HCEC 1CT (cell line): ENCODE measurements around the gene NUCB1.
"Not testable (repeated sequence)": the region's sequence is repeated elsewhere in the genome, so short reads cannot be mapped to it uniquely, and the experiment has no call there.

Experiments used
- DNase-seq: peaks from one replicate; pipeline ENCODE4 v3.0.0-alpha.2; 2017

Gene NUCB1

DNA sequence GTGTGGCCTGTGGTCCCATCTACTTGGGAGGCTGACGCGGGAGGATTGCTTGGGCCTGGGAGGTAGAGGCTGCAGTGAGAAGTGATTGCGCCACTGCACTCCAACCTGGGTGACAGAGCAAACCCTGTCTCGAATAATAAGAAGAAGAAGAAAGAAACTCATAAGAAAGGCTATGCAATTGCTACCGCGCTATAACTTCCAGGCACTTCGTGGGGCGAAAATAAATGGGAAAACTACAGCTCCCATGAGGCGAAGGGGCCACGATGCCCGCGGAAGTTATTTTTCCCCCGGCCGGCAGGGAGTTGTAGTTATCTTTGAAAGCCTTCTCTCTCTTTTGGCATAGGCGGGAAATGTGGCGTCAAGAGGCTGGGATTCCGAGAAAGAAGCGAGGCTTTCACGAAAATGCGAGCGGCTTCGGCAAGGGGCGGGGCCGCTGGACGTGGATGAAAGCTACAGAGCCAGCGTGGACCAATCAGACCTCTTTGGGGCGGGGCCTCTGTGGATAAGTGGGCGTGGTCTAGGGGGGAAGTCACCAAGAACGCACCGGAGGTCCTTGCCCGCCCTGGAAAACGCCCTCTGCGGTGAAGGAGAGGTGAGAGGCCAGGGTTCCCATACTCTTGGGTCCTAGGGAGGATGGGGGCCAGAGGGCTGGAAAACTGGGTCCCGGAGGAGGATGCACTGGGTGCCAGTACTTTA, at the start of gene NUCB1:
NUCB1 (plus strand) TSS at position 532 of the 696 bp plus-strand sequence. CDS start 485 bp downstream, outside the sequence.
- peak; percentile 96 for DNase-seq

DNA sequence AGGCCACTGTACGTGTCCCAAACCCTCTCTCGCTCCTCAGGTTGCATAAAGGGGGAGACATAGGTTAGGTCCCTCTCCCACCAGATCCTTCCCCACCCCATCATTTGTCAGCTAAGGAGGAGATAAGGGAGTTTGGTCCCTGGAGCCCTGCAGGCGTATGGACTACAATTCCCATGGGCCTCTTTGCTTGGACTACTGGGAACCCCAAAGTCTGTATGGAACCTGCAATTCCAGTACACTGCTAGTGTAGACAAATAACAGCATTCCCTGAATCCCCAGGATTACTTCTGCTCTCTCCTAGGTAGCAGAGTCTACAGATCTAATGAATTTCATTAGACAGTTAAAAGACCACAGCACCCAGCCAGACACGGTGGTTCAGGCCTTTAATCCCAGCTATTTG, 47.8 kb upstream of the NUCB1 start:
- DNase-seq: no peak

DNA sequence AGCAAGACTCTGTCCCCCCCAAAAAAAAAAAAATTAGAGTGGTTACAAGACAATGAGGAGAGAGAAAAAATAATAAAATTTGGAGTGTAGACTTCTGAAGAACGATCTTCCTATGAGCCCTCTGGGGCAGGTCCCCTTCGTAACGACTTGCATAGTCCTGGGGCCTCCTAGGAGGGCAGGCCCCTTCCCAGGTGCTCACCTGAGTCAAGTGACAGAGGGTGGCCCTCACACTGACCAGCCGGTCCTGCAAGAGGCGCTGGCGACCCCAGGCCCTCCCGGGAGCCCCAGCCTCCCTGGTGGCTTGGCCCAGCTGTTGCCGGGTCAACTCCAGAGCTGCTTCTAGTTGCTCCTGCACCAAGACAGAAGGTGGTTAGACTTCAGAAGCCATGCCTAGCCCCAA, 46.6 kb upstream of the NUCB1 start:
- DNase-seq: no peak

DNA sequence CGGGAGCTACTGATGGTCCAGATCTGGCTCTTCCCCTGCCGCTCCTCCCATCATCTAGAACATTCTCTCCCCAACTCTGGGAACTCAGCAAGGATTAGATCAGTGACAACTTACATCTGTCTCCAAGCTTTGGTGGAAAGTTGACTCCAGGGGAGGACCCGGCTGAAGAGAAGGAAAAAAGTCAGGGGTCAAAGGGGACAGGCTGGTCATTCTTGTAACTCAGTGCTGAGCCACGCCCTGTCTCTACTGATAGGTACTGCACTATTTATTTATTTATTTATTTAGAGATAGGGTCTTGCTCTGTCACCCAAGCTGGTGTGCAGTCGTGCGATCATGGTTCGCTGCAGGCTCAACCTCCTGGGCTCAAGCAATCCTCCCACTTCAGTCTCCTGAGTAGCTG, 46.0 kb upstream of the NUCB1 start:
- no peak for DNase-seq

DNA sequence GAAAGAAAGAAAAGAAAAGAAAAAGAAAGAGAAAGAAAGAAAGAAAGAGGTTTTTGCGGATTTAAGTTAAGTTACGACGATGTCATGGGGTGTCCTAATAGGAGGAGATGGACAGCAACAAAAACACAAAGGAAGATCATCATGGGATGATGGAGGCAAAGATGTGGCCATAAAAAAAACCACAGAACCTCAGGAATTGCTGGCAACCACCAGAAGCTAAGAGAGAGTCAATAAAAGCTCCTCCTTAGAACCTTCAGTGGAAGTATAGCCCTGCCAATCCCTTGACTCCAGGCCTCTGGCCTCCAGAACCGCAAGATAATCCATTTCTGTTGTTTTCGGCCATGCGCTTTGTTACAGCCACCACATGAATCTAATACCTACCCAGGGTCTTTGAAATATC, 43.2 kb upstream of the NUCB1 start:
- DNase-seq: no peak

DNA sequence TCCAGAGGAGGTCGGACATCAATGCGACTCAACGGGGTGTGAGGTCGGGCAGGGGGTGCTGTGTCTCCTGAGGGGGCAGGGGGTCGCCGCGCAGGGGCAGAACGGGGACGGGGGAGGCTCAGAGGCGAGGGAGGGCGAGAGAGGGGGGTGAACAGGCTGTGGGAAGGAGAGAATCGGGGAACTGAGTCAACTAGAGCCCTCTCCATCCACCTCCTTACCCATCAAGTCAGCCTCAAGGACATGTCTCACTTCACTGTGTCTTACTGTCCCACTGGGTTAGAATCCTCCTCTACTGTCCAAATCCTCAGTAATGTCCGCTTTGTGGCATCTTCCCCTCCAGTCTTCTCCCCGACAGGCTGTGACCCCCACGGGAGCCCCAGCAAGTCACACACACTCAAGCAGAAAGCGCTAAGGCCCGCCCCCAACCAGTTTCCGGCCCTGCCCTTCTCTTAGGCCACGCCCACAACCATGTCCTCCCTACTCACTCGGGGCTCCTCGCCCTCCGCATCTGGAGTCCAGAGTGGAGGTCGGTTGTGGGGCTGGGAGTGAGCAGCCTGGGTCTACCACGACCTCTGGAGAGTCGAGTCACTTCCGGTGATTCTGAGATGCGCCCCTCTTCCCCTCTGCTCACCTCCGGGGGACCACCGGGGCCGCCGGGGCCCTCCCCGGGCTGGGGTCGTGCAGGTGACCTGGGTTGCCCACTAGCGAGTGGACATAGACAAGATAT, 41.0 kb upstream of the NUCB1 start:
- DNase-seq: no peak

DNA sequence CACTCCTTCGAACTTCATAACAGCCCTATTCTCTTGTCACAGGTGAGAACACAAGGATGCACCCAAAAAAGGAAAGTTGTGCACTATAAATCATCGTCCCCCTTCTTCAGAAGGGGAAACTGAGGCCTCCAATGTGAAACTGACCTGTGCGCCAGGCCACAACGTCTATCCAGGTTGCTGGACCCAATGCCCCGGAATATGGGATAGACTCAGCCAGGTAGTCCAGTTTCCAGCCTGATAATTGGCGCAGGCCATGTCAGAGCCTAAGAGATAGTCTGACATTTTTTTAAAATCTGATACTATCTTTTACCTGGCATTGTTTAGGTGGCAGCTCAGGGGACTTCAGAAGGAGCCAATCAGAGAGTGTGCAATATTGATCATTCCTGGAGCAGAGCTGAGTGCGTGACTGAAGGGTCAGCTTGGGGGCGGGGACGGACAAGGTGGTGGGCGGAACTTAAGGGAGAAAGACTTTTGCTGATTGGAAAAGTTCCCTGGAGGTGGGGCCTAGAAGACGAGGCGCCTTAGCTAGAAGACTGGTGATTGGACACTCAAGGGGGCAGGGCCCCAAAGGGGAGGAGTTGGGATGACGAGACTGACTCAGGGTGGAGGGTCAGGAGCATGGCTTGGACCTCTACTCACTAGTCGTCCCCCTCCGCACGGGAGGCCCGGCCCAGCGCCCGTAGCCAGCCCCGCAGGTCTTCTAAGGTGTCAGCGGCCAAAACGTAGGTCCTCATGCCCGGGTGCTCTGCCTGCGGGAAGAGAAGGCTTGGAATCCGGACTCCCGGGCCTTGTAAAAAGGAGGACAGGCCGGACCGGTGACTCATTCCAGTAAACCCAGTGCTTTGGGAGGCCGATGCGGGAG, 40.2 kb upstream of the NUCB1 start:
- no peak for DNase-seq

DNA sequence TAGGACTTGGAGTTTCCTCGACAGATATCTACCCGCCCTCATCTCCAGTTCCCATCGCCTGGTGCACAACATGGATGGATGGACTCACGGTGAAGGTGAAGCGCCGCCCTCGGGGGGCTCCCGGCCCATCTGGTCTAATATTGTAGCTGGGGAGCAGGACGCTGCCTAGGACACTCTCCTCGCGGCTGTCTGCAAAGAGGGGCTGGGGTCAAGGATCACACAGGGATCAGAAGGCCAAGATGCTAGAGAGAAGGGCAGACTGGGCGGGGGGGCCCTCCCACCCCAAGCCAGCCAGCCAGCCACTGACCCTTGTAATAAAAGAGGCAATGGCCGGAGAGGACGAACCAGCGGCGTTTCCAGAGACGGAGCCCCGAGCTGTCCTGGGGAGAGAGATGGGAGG, 38.8 kb upstream of the NUCB1 start:
- DNase-seq: no peak

DNA sequence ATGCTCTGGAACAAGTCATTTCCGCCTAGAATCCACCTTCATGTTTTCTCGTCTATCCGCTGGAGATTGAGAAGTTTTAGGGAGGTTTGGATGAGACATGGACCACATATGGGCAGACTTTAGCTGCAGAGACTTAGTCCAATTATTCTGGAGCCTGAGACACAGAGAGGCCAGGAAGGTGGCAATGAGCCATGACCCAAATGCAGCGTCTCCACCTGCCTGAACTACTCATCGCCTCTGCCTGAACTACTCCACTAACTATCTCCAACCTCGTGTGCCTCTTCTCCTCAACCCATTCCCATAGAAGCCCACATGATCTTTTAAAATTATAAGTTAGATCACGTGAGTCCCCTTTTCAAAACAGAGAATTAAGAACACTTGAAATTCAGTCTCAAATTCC, 37.3 kb upstream of the NUCB1 start:
- DNase-seq: no peak

DNA sequence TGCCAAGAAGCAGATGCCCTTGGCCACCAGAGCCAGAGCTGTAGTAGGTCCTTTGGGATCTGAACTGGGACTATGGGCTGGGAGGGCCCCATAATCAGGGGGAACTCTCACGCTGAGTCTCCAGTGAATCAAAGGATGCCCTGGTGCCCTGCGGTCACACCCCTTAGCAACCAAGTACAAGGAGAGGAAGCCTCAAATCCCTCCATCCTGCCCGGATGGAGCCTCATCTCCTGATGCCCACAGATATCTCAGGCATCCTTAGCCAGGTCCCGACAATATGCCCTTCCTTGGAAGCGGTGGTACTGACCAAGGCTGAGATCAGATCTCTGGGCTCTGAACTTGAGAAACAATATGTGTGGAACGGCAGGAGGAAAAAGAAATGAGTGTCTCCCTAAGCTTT, 33.4 kb upstream of the NUCB1 start:
- no peak for DNase-seq

DNA sequence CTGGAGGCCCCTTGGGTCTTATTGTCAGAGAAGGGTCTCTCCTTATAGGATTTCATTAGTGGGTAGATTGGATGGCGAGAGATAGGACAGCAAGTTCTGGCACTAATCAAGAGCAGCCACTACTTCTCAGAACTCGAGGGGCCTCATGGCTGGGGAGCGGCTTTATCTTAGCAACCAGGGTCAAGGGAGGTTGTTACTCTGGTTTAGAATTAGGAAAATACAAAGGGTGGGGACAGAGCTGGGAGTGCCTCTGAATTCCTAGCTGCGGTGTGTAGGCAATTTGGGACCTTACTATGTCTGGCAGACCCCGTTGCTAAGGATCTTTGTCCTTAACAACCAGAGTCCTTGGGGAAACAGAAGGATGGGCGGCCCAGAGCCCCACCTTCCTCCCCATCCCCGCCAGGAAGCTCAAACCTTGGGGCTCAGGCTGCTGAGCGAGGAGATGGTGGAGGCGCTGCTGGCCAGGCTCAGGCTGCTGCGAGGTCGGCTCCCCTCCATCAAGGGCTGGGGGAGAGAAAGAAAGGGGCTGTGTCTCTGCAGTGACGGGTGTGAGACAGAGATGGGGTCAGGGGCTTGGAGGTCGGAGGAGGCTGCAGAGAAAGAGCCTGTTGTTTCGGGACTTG, 32.9 kb upstream of the NUCB1 start:
- no peak for DNase-seq

DNA sequence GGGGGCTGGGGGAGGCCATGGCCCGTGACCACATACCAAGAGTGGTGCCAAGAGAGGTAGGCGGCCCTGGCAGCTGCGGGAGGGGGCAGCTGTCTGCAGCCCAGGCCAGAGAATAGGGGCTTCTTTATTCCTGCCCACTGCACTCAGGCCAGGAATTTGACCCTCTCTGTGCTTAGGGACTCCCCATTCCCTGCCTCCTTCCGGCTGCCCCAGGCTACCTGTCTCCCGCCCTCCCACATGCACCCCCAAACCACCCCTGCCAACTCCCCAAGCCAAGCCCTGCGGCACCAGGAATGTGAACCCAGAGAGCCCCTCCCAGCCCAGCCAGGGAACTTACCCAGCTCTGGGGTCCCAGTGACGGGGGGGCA, 32.4 kb upstream of the NUCB1 start:
- no peak for DNase-seq

DNA sequence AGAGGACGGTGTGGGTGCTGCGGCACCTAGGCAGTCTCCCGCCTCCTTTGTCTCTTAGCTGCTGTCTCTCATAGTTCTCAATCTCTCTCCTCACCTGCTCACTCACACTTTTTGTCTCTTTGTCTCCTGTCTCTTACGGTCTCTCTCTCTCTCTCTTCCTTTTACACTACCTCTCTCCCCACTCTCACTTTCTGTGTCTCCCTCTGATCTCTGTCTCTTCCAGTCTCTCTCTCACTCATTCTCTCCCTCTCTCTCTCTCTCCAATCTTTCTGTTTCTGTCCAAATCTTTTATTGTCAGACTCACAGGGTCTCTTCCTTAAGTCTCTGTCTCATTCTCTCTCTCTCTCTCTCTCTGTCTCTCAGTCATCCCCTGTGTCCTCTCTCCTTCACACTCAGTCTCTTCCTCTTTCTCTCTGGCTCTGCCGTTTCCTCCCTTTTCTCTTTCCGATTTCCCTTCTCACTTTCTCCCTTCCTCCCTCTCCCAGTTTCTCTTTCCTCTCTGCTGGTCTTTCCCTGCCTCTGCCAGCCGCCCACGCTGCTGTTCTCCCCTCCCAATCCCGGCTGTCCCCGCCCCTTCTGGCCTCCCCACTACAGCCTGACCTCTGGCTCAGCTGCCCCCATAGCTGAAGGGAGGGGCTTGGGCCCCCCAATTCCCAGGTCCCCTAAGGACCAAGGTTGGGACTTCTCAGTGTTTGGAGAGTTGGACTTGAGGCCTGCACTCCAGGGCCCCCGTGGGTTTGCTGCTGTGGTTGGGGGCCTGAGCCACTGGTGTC, 31.8 kb upstream of the NUCB1 start, which contains the start of gene PLEKHA4:
PLEKHA4 (minus strand) TSS at position 504 of the 773 bp plus-strand sequence. CDS start 997 bp downstream, outside the sequence.
- no peak for DNase-seq

DNA sequence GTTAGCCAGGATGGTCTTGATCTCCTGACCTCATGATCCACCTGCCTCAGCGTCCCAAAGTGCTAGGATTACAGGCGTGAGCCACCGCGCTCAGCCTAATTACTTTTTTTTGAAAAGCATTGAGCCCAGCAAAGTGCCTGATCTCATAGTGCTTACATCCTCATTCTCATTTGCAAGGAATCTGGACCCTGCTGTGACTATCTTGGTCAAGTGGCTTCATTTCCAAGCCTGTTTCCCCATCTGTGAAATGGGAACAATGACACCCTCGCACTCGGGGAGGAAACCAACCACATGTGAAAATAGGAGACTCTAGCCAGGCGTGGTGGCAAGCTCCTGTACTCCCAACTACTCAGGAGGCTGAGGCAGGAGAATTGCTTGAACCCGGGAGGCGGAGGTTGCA, 30.1 kb upstream of the NUCB1 start:
- DNase-seq: no peak

DNA sequence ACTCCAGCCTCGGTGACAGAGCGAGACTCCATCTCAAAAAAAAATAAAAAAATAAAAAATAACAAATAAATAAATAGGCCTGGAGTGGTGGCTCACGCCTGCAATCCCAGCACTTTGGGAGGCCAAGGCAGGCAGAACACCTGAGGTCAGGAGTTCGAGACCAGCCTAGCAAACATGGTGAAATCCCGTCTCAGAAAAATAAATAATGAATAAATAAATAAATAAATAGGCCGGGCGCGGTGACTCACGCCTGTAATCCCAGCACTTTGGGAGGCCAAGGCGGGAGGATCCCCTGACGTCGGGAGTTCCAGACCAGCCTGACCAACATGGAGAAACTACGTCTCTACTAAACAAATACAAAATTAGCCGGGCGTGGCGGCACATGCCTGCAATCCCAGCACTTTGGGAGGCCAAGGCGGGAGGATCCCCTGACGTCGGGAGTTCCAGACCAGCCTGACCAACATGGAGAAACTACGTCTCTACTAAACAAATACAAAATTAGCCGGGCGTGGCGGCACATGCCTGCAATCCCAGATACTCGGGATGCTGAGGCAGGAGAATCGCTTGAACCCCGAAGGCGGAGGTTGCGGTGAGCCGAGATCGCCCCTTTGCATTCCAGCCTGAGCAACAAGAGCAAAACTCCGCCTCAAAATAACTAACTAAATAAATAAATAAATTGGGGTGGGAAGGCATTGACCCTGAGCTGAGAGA, 28.5 kb upstream of the NUCB1 start:
- not testable (repeated sequence) for DNase-seq

DNA sequence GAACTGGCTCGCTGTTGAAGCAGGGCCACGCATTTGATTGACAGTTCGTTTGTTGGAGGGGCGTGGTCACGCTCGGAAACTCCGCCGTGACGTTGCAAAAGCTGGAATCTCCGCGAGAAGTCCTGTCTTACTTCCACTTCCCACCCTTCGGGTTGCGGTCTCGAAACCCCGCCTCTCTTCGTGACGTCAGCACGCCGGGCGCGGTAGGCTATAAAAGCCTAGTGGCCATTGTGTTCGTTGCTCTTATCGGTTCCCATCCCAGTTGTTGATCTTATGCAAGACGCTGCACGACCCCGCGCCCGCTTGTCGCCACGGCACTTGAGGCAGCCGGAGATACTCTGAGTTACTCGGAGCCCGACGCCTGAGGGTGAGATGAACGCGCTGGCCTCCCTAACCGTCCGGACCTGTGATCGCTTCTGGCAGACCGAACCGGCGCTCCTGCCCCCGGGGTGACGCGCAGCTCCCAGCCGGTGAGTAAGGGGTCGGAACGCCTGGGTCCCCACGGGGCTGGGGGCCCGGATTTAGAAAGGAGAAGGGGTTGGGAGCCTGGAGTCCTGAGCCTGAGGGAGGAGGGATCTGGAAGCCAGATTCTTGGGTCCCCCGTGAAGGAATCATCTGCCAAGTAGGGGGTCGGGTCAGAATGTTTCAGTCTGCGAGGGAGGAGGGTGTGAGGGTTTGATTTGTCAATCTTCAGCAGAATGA, 27.8 kb upstream of the NUCB1 start, which contains the start of gene PPP1R15A:
PPP1R15A (plus strand) TSS at position 240 of the 702 bp plus-strand sequence. CDS start 813 bp downstream, outside the sequence.
- DNase-seq: peak; percentile 93

DNA sequence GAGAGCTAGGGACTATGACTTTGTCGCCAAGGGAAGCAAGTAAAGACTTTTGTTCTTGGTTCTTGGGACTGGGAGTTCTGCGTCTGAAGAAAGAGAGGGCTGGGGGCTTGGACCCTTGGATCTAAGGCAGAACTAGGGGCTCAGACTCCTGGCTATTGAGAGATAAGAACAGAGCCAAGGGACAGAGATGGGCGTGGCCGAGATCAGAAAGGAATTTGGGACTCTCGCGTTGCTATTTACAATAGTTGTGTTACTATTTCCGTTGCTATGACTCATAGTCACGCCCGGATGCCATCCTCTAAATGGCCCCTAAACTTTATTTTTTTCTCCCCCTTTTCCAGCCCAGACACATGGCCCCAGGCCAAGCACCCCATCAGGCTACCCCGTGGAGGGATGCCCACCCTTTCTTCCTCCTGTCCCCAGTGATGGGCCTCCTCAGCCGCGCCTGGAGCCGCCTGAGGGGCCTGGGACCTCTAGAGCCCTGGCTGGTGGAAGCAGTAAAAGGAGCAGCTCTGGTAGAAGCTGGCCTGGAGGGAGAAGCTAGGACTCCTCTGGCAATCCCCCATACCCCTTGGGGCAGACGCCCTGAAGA, 27.1 kb upstream of the NUCB1 start:
- DNase-seq: peak; percentile 94

DNA sequence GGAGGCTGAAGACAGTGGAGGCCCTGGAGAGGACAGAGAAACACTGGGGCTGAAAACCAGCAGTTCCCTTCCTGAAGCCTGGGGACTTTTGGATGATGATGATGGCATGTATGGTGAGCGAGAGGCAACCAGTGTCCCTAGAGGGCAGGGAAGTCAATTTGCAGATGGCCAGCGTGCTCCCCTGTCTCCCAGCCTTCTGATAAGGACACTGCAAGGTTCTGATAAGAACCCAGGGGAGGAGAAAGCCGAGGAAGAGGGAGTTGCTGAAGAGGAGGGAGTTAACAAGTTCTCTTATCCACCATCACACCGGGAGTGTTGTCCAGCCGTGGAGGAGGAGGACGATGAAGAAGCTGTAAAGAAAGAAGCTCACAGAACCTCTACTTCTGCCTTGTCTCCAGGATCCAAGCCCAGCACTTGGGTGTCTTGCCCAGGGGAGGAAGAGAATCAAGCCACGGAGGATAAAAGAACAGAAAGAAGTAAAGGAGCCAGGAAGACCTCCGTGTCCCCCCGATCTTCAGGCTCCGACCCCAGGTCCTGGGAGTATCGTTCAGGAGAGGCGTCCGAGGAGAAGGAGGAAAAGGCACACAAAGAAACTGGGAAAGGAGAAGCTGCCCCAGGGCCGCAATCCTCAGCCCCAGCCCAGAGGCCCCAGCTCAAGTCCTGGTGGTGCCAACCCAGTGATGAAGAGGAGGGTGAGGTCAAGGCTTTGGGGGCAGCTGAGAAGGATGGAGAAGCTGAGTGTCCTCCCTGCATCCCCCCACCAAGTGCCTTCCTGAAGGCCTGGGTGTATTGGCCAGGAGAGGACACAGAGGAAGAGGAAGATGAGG, 26.4 kb upstream of the NUCB1 start:
- DNase-seq: no peak
